Measurements from ENCODE around the gene KIF15. TPM values are rescaled to one million over a fixed set of nuclear protein-coding genes. Genes with fewer than 3 reads are reported as not detected.

KIF15 gene
- total and polyA plus RNA-seq, 10 donors = 0.74 to 5.2 (median 3.1) TPM

DNA sequence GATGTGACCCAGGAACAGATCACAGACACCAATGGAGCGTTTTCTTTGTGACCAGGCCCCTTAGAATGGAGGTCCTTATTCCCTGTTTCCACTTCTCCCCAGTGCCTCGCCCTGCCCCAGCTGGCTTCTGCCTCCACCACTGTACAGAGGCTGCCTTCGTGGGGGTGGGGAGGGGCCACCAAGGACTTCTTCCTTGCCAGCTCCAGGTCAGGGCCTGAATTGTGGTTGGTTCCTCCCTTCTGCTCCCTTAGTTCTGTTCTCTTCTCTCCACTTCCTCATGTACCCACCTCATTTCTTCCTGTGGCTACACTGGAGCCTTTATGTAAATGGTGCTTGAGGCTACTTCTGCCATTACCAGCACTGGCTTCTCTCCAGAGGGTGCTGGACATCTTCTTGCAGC lies 129.3 kb downstream of the KIF15 start:
- TF ChIP-seq POLR2AphosphoS5 (IDR thresholded peaks at IDR 0.05) (no peak), POLR2A (IDR thresholded peaks at IDR 0.05) (no peak)
- TF ChIP-seq, protein P1, sequence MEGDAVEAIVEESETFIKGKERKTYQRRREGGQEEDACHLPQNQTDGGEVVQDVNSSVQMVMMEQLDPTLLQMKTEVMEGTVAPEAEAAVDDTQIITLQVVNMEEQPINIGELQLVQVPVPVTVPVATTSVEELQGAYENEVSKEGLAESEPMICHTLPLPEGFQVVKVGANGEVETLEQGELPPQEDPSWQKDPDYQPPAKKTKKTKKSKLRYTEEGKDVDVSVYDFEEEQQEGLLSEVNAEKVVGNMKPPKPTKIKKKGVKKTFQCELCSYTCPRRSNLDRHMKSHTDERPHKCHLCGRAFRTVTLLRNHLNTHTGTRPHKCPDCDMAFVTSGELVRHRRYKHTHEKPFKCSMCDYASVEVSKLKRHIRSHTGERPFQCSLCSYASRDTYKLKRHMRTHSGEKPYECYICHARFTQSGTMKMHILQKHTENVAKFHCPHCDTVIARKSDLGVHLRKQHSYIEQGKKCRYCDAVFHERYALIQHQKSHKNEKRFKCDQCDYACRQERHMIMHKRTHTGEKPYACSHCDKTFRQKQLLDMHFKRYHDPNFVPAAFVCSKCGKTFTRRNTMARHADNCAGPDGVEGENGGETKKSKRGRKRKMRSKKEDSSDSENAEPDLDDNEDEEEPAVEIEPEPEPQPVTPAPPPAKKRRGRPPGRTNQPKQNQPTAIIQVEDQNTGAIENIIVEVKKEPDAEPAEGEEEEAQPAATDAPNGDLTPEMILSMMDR (IDR thresholded peaks at IDR 0.05 in 8 of 11, conservative IDR thresholded peaks at IDR 0.05 in 3 of 11) = no peak
- 47 to 69% (median 60%) methylated on average over 3 of the region's 3 CpGs for WGBS, 5 donors
- intact Hi-C loops (cut with DNase I; ENCODE audit: low total_unique reads) = no loop called here
- Histone ChIP-seq H3K4me1 (no peaks in the 10 kb centered on the region), H3K36me3 (no peaks in the 10 kb centered on the region), H3K27me3 (replicated peaks in 1 of 7) (peaks cover 0 to 24% (median 0%) of the 10 kb centered on the region in 7 donors), H3K4me3 (no peak overlapping the region), H3K27ac (no peak overlapping the region), H3K9me3 (no peaks in the 10 kb centered on the region)
- no peak for DNase-seq

DNA sequence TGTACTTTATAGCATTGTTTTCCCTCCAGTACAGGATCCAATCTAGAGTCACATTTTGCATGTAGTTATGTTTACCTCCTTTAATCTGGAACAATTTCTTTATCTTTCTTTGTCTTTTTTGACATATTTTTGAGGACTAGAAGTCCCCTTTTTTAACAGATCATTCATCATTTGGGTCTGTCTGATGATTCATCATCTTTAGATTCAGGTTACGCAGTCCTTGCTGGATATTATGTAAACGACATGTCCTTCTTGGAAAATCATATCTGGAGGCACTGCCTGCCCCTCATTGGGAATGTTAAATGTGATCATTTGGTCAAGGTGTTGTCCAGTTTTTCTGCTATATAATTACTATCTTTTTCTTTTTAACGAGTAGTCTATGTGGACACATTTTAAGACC lies 131.1 kb downstream of the KIF15 start:
- TF ChIP-seq, protein P1 (IDR thresholded peaks at IDR 0.05 in 8 of 11, conservative IDR thresholded peaks at IDR 0.05 in 3 of 11) = no peak
- TF ChIP-seq POLR2A (IDR thresholded peaks at IDR 0.05) = no peak
- no peak for TF ChIP-seq POLR2AphosphoS5 (IDR thresholded peaks at IDR 0.05)
- intact Hi-C loops (cut with DNase I; ENCODE audit: low total_unique reads) = no loop called here
- no peaks in the 10 kb centered on the region for H3K9me3 ChIP-seq
- H3K36me3 ChIP-seq = no peaks in the 10 kb centered on the region
- peaks cover 0 to 9% (median 0%) of the 10 kb centered on the region in 7 donors for H3K27me3 ChIP-seq (replicated peaks in 1 of 7)
- no peaks in the 10 kb centered on the region for H3K4me1 ChIP-seq
- no peak overlapping the region for H3K27ac ChIP-seq
- no peak overlapping the region for H3K4me3 ChIP-seq
- no peak for DNase-seq
- WGBS, 5 donors = 73 to 90% (median 79%) methylated on average over 3 of the region's 3 CpGs

DNA sequence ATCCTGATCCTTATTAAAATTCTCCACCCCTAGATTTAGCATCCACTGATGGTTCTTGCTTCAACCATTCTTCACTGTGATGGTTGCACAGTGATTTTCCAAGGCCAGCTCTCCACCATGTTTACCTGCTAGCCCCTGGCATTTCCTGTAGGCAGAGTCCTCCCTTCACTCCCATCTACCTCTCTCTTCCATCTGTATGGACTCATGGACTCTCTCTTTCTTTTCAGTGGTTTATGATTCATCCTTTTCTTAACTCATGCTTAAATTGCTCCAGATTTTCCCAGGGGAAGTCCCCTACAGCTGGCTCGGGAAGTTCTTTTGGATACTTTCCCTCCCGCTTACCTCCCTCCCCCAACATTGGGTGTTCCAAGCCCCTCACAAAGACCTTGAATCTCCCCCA lies 131.5 kb downstream of the KIF15 start:
- Histone ChIP-seq H3K9me3 (no peaks in the 10 kb centered on the region), H3K4me3 (no peak overlapping the region), H3K36me3 (no peaks in the 10 kb centered on the region), H3K27ac (no peak overlapping the region), H3K4me1 (no peaks in the 10 kb centered on the region), H3K27me3 (replicated peaks in 1 of 7) (peaks cover 0 to 7% (median 0%) of the 10 kb centered on the region in 7 donors)
- WGBS, 5 donors = 66 to 82% (median 77%) methylated on average over 2 of the region's 2 CpGs
- intact Hi-C loops (cut with DNase I; ENCODE audit: low total_unique reads) = no loop called here
- no peak for DNase-seq
- TF ChIP-seq, protein P1 (IDR thresholded peaks at IDR 0.05 in 8 of 11, conservative IDR thresholded peaks at IDR 0.05 in 3 of 11) = no peak

DNA sequence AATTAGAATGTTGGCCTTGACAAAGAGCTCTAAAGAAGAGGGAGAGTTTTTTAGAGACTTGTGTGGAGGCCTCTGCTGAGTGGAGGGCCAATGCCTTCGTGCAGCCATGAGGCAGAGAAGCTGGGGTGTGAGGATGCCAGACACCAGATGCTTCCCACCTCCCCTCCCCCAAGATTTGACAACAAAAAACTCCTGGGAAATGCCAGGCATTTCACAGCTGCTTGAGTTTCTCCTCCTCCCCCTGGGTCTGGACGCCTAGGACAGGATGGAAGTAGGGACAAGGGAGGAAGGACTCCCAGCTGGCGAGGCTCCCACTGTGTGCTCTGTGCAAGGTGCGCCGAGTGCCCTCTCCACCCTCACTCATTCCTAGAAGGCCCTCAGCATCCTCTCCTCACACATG lies 132.9 kb downstream of the KIF15 start:
- Histone ChIP-seq H3K4me1 (no peaks in the 10 kb centered on the region), H3K27me3 (replicated peaks in 1 of 7) (peaks cover 0 to 19% (median 0%) of the 10 kb centered on the region in 7 donors), H3K27ac (no peak overlapping the region), H3K4me3 (no peak overlapping the region), H3K36me3 (no peaks in the 10 kb centered on the region), H3K9me3 (no peaks in the 10 kb centered on the region)
- 55 to 60% (median 57%) methylated on average over 5 of the region's 5 CpGs for WGBS, 5 donors
- TF ChIP-seq POLR2A (IDR thresholded peaks at IDR 0.05) (no peak), POLR2AphosphoS5 (IDR thresholded peaks at IDR 0.05) (no peak)
- TF ChIP-seq, protein P1 (IDR thresholded peaks at IDR 0.05 in 8 of 11, conservative IDR thresholded peaks at IDR 0.05 in 3 of 11) = no peak
- DNase-seq = no peak
- intact Hi-C loops (cut with DNase I; ENCODE audit: low total_unique reads) = no loop called here
